K562 (cell line): ENCODE measurements around the gene MFAP3L. TPM values are rescaled to one million over a fixed set of nuclear protein-coding genes. Genes with fewer than 3 reads are reported as not detected.

ENCODE experiments used
- ATAC-seq: fragments of 200-7000 bp; cut with Tn5 transposase; 3 replicates; pipeline ENCODE4 v1.9.1; 2020; ENCODE audit warnings: moderate library complexity
- BruUV-seq: library from RNA; stranded (reverse); fragments of 400-500 nt; replicated peaks from 2 replicates; lab custom pipeline; 2021; lab: Mats Ljungman, UMichigan
- CTCF ChIA-PET: fragments of 300-600 bp; formaldehyde crosslinking; extraction: SDS; loops from one replicate; lab custom pipeline; 2021; ENCODE audit warnings: low intra/inter-chr PET ratio; lab: Yijun Ruan, JAX
- POLR2A ChIA-PET: fragments of 300-600, 350-650 bp; sonication (Branson Sonifier 250); formaldehyde crosslinking; extraction: SDS; loops from one replicate; lab custom pipeline; 2021; ENCODE audit warnings: antibody characterized with exemption, inconsistent platforms; lab: Yijun Ruan, JAX
- DNase-seq, 4 experiments: peaks; one replicate each; pipeline versions ENCODE4 v3.0.0 to v3.0.0-alpha.2; 2011 to 2018; ENCODE audit warnings: low spot score in 3 of 4, mixed read lengths in 3 of 4; ENCODE audit errors: extremely low read depth in 1 of 4
- FAIRE-seq: peaks from 2 replicates; lab custom pipeline; 2011; peaks lifted over from hg19 to GRCh38; lab: Jason Lieb, UNC
- H2AFZ ChIP-seq: 2 replicates; pipeline ENCODE4 v1.6.0; 2011; ENCODE audit warnings: low read depth, low read length, control low read depth, inconsistent platforms
- H3K27ac ChIP-seq: fragments of 200-600 bp; 3 replicates; pipeline ENCODE4 v1.8.0; 2011; ENCODE audit warnings: low read depth, mild to moderate bottlenecking, control low read depth, inconsistent platforms, low read length, moderate library complexity, mixed read lengths; ENCODE audit errors: extremely low read depth
- H3K27me3 ChIP-seq, 2 experiments: fragments of 300-600 bp in 1 of 2; 2 replicates in 1 of 2; 3 replicates in 1 of 2; pipeline versions ENCODE4 v1.6.0 to v1.8.0; 2011; ENCODE audit warnings: inconsistent platforms in 2 of 2, low read length in 2 of 2, mild to moderate bottlenecking in 1 of 2, mixed read lengths in 1 of 2, moderate library complexity in 1 of 2; ENCODE audit not compliant: control insufficient read depth in 2 of 2, insufficient read depth in 2 of 2
- H3K36me3 ChIP-seq: fragments of 300-600 bp; 3 replicates; pipeline ENCODE4 v1.8.0; 2011; ENCODE audit warnings: mild to moderate bottlenecking, low read length, inconsistent platforms; ENCODE audit not compliant: control insufficient read depth, insufficient read depth
- H3K4me1 ChIP-seq, 2 experiments: fragments of 200-600 bp in 1 of 2; replicated peaks in 1 of 2; 2 replicates in 1 of 2; 3 replicates in 1 of 2; pipeline versions ENCODE4 v1.5.1 to v1.8.0; 2011; ENCODE audit warnings: inconsistent platforms in 2 of 2, low read length in 2 of 2, mild to moderate bottlenecking in 1 of 2, mixed read lengths in 1 of 2, moderate library complexity in 1 of 2; ENCODE audit not compliant: control insufficient read depth in 2 of 2, insufficient read depth in 2 of 2
- H3K4me2 ChIP-seq: 2 replicates; pipeline ENCODE4 v1.6.1; 2011; ENCODE audit warnings: low read length, control low read depth, inconsistent platforms, mixed read lengths; ENCODE audit not compliant: insufficient read depth
- H3K4me3 ChIP-seq: fragments of 200-600 bp; sonication (generic), shearing (Covaris generic); 2 replicates; pipeline ENCODE4 v1.5.1; 2016; ENCODE audit warnings: control low read depth, inconsistent platforms
- H3K79me2 ChIP-seq: fragments of 200-600 bp; 3 replicates; pipeline ENCODE4 v1.8.0; 2011; ENCODE audit warnings: low read length, inconsistent platforms; ENCODE audit not compliant: control insufficient read depth, insufficient read depth
- H3K9ac ChIP-seq, 2 experiments: 2 replicates each; pipeline versions ENCODE4 v1.6.0 to v1.6.1; 2011; ENCODE audit warnings: low read depth in 2 of 2, low read length in 2 of 2, control low read depth in 1 of 2, inconsistent platforms in 1 of 2, mild to moderate bottlenecking in 1 of 2, mixed read lengths in 1 of 2; ENCODE audit not compliant: insufficient read depth in 1 of 2
- H3K9me1 ChIP-seq: one replicate; pipeline ENCODE4 v1.6.0; 2011; ENCODE audit warnings: inconsistent platforms, mild to moderate bottlenecking, low read length, moderate library complexity; ENCODE audit not compliant: control insufficient read depth, insufficient read depth
- H3K9me3 ChIP-seq: replicated peaks from 2 replicates; pipeline ENCODE4 v1.5.1; 2011; ENCODE audit warnings: low read depth, low read length, inconsistent platforms; ENCODE audit not compliant: control insufficient read depth, insufficient read depth
- H4K20me1 ChIP-seq: replicated peaks from 2 replicates; pipeline ENCODE4 v1.6.1; 2011; ENCODE audit warnings: low read length, inconsistent platforms, mixed read lengths; ENCODE audit not compliant: control insufficient read depth, insufficient read depth
- ATF1 ChIP-seq, 2 experiments: fragments of 450-650 bp in 1 of 2; IDR thresholded peaks; 2 replicates each; pipeline ENCODE4 v1.6.1; 2016; ENCODE audit warnings: missing compliant biosample characterization in 1 of 2, missing genetic modification characterization in 1 of 2
- BACH1 ChIP-seq: fragments of 200-800 bp; sonication (Bioruptor generic); IDR thresholded peaks from 2 replicates; pipeline ENCODE4 v1.6.1; 2016; ENCODE audit warnings: missing genetic modification characterization, missing compliant biosample characterization
- CHD2 ChIP-seq: IDR thresholded peaks from 2 replicates; pipeline ENCODE4 v1.6.1; 2011; ENCODE audit warnings: low read depth, low read length
- HEY1 ChIP-seq: fragments of 250-450 bp; sonication (Bioruptor Pico); IDR thresholded peaks from 2 replicates; pipeline ENCODE4 v1.5.0; 2020; ENCODE audit warnings: mild to moderate bottlenecking, moderate library complexity, borderline replicate concordance
- PYGO2 ChIP-seq: fragments of 450-650 bp; IDR thresholded peaks from 2 replicates; pipeline ENCODE4 v1.6.1; 2016; ENCODE audit warnings: mild to moderate bottlenecking, missing genetic modification characterization, moderate library complexity, missing compliant biosample characterization
- TRIM24 ChIP-seq, 2 experiments: fragments of 450-650 bp; IDR thresholded peaks; 2 replicates each; pipeline ENCODE4 v1.6.1; 2016
- U2AF1 ChIP-seq: fragments of 200-400 bp; formaldehyde crosslinking; optimal IDR thresholded peaks from 2 replicates; pipeline ENCODE3; 2017; ENCODE audit warnings: mild to moderate bottlenecking, low read depth, low read length, moderate library complexity
- ZNF311 ChIP-seq: fragments of 250-450 bp; sonication (Bioruptor Pico); IDR thresholded peaks from 2 replicates; pipeline ENCODE4 v1.4.0; 2020; ENCODE audit warnings: mild to moderate bottlenecking, moderate library complexity
- WGBS: fragments of 100-300 bp; shearing (Covaris generic); methylation state at CpG from one replicate; pipeline ENCODE4 v1.1.6; 2016; ENCODE audit warnings: low coverage, mixed read lengths; ENCODE audit not compliant: insufficient coverage; ENCODE audit errors: missing lambda C conversion rate; 5-methylcytosine and 5-hydroxymethylcytosine counted together
- in situ Hi-C: fragments of 300-500 bp; cut with MboI; formaldehyde crosslinking; loops from 4 replicates; pipeline ENCODE4 v1.15.0; 2018; ENCODE audit warnings: inconsistent platforms, mixed read lengths
- intact Hi-C: fragments of 100-400 bp; cut with micrococcal nuclease; formaldehyde crosslinking; loops from 2 replicates; pipeline ENCODE4 v1.14.2; 2022
- polyA plus RNA-seq, 8 experiments: library from polyadenylated mRNA; depleted of rRNA in 4 of 8; stranded (reverse) in 5 of 8; unstranded in 3 of 8; fragments of >200 nt; fragmentation: Nextera tagmentation in 2 of 8; fragmentation: Illumina TruSeq in 1 of 8; extraction: Ambion mirVana in 2 of 8; extraction: Trizol in 1 of 8; gene quantifications; 2 replicates each; pipeline versions ENCODE4 v1.2.1 to v1.2.3, GENCODE V29; 2011 to 2014; ENCODE audit warnings: inconsistent platforms in 1 of 8, missing spikeins in 1 of 8
- total RNA-seq, 7 experiments: library from RNA; depleted of rRNA in 6 of 7; stranded (reverse); fragments of >200 nt in 6 of 7; fragmentation: Illumina TruSeq in 2 of 7; extraction: Trizol in 2 of 7; gene quantifications; 2 replicates each; pipeline versions ENCODE4 v1.2.1 to v1.2.3, GENCODE V29; 2011 to 2021; ENCODE audit warnings: low replicate concordance in 1 of 7

Gene MFAP3L
- total and polyA plus RNA-seq, 9 of the 15 experiments (the other 6 are each of a cell fraction or from before 2014, with no cell fraction given): 0.06 to 0.25 (median 0.20) TPM; not detected in 3

GRCh38 chr4:170033999-170034398 lies 7.8 kb upstream of the MFAP3L start:
- H3K27ac ChIP-seq: no peak overlapping the region
- no peaks in the 10 kb centered on the region; the same call in 1 of the 2 replicates for H4K20me1 ChIP-seq
- TF ChIP-seq U2AF1 (no peak), HEY1 (no peak), TRIM24 (IDR thresholded peaks at IDR 0.05) (no peak), BACH1 (tag) (no peak), ATF1 (CRISPR knock-in tag; IDR thresholded peaks at IDR 0.05) (no peak), ATF1 (tag; IDR thresholded peaks at IDR 0.05) (no peak), ZNF311 (no peak), CHD2 (no peak), PYGO2 (tag) (no peak)
- H2AFZ ChIP-seq: no peak overlapping the region
- H3K79me2 ChIP-seq: no peaks in the 10 kb centered on the region
- no peaks in the 10 kb centered on the region; a peak in 3 of 5 replicates for H3K27me3 ChIP-seq
- H3K9ac ChIP-seq: no peak overlapping the region
- ChIA-PET POLR2A (no interaction called here), CTCF (no interaction called here)
- FAIRE-seq: no peak
- no TSS peak for BruUV-seq
- H3K4me1 ChIP-seq: no peaks in the 10 kb centered on the region
- H3K4me3 ChIP-seq: no peak overlapping the region
- DNase-seq: no peak
- in situ Hi-C loops: loop anchor here (25.0 kb wide), 1 partner anchor 422 kb away; the partner anchor contains the start of genes CLCN3 and NEK1
- no peaks in the 10 kb centered on the region for H3K9me3 ChIP-seq
- intact Hi-C loops: no loop called here
- no peaks in the 10 kb centered on the region for H3K9me1 ChIP-seq
- H3K36me3 ChIP-seq: no peaks in the 10 kb centered on the region
- no peak overlapping the region for H3K4me2 ChIP-seq
- no peak for ATAC-seq
- 4% methylated on average over 2 of the region's 2 CpGs for WGBS
